ENCODE measurements around the gene LDLRAD4.

The LDLRAD4 gene

GRCh38 chr18:13218368-13218991 lies at the start of gene LDLRAD4:
TSS of gene LDLRAD4 (plus strand) at chr18:13218760.
- no peak for DNase-seq (ENCODE audit: low spot score)

- DNase-seq (ENCODE audit: low spot score), result no peak
Observed at GRCh38 chr18:13173578-13174145, 44.9 kb upstream of the LDLRAD4 start.

DNA sequence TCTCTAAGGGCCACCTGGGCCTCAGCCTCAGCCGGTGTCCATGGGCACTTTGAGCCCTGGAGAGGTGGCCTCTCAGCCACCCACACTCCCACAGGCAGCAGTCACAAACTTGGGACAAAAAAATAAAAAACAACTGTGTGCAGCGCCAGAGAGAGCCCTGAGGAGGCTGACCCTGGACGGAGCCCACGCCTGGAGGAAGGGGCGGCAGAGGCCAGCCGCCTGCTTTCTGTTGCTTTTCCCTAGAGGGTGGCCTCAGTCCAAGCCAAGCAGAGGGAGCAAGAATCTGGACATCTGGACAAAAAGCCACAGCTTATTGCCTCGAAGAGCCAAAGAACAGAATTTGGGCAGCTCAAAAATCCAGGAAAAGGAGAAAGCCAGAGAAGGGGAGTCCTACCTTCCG lies 43.3 kb upstream of the LDLRAD4 start:
- no peak for DNase-seq (ENCODE audit: low spot score)

GRCh38 chr18:13175754-13176210 lies 42.8 kb upstream of the LDLRAD4 start:
- DNase-seq (ENCODE audit: low spot score), result no peak

- no peak for DNase-seq (ENCODE audit: low spot score)
Observed at GRCh38 chr18:13176847-13177246, 41.7 kb upstream of the LDLRAD4 start.

DNA sequence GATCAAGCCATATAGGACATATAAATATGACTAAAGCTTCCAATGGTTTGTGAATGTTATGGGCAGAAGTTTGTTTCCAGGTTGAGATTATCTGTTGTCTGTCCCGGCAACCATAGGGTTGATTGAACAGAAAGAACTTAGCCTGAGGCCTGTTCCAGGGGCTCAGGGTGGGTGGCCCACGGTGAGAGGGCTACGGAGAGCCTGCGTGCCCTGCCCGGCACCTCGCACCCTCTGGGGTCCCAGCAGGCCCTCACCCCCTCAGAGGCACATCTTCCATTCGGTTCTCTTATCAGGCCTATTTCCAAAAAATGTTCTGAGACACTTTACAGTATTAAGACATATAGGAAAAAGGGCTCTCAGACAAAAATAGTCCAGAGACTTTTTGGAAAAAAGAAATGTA lies 40.4 kb upstream of the LDLRAD4 start:
- no peak for DNase-seq (ENCODE audit: low spot score)

DNA sequence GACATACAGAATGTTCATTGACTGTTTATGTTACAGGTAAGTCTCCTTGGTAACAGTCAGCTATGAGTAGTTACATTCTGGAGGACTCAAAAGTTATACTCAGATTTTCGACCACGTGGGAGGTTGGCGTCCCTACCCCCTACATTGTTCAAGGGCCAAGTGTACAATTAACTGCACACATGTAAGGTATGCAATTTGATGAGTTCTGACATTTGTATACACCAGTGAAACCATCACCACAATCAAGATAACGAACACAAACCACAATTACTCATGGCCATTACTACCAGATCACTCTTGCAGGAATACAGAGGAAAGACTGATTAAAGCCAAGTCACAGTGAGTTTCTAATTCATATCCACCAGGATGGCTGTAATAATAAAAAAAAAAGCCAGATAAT lies 39.6 kb upstream of the LDLRAD4 start:
- DNase-seq (ENCODE audit: low spot score), result no peak

DNA sequence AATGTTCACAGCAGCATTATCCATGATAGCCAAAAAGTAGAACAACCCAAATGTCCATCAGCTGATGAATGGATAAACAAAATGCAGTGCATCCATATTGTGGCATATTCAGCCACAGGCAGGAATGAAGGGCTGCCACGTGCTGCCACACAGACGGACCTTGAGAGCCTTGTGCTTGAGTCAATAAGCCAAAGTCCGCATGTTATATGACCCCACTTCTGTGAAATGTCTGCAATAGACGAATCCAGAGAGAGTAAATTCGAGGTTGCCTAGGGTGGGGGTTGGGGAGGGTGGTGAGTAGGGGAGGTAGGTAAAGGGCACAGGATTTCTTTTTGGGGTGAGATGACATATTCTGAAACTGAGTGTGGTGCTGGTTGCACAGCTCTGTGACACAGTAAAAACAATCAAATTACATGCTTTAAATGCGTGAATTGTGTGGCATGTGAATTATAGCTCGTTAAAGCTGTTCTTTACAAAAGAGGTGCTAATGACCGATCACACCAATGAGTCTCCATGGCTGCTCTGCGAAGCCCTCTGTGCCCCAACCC lies 38.9 kb upstream of the LDLRAD4 start:
- no peak for DNase-seq (ENCODE audit: low spot score)

DNA sequence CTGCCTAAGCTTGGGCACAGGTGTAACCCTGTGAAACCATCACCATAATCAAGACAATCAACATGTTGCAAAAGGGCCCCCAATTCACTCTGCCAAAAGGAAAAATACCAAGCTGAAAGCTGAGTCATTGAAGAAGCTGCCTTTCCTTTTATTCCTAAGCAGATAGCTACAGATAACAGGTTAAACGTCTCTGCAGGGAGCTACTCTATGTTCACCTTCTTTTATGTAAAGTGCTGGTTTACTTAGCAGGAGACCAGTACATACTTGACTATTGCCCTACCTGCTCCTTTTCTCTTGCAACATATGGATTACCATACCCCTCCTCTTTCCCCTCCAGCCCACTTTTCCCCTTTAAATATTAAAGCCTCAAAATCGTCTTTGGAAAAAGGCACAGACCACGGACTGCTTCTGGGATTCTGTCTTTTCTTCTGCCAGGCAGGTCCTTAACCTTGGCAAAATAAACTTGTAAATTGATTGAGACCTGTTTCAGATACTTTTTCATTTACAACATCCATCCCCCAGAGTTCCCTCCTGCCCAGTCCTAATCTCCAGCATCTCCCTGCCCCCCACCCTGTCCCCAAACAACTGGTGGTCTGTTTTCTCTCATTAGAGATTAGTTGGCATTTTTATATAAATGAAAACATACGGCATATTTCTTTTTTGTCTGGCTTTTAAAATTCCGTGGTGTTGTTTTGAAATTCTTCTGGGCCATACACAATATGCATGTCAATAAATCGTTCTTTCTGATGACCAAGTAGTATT lies 37.8 kb upstream of the LDLRAD4 start:
- no peak for DNase-seq (ENCODE audit: low spot score)

DNA sequence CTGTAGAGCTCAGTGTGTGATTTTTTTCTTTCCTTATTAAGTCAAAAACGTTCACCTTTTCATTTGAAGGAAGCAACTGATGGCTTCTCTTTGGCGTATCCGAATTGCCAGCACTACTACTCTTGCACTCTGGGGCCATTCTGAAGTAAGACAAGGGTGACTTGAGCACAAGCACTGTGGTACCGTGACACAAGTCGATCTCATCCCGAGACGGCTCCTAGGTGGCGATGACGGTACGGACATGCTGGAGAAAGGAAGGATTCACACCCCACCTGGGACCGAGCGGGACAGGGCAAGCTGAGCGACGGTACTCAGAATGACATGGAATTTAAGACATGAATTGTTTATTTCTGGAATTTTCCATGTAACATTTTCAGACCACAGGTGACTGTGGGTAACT lies 36.8 kb upstream of the LDLRAD4 start:
- no peak for DNase-seq (ENCODE audit: low spot score)

DNA sequence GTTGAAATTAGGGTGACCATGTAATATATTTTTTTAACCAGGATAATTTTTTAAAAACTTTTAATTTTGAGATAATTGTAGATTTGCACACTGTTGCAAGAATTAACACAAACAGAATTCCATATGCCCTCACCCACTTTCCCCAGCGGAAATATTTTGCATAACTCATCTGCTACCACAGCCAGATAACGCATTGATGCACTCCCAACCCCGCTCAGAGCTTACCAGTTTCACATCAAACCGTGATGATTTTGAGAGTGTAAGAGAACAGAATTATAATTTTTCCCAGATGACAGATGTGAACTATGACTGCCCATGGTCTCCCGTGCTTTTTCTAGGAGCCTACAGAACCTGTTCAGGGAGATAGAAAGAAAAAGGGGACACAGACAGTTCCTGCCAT lies 35.2 kb upstream of the LDLRAD4 start:
- no peak for DNase-seq (ENCODE audit: low spot score)

- DNase-seq (ENCODE audit: low spot score), result no peak
Observed at GRCh38 chr18:13183790-13184189, 34.8 kb upstream of the LDLRAD4 start.

DNA sequence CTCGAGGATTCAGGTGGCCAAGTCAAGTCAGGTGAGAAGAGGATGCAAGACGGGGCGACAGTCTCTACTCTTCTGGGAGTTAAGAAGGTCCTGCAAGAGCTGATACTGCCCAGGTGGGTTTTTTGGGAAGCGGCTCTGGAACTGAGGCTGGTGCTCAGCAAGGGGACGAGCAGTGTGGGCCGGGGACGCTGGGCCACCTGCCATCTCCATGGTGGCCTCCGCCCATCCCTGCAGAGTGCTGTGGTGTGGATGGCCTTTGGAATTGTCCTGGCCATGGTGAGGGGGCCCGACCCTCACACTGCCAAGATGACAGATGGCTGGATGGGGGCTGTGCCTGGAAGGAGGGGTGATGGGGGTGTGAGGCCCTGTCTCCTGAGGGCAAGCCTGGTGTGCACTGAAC lies 34.2 kb upstream of the LDLRAD4 start:
- DNase-seq (ENCODE audit: low spot score), result no peak

DNA sequence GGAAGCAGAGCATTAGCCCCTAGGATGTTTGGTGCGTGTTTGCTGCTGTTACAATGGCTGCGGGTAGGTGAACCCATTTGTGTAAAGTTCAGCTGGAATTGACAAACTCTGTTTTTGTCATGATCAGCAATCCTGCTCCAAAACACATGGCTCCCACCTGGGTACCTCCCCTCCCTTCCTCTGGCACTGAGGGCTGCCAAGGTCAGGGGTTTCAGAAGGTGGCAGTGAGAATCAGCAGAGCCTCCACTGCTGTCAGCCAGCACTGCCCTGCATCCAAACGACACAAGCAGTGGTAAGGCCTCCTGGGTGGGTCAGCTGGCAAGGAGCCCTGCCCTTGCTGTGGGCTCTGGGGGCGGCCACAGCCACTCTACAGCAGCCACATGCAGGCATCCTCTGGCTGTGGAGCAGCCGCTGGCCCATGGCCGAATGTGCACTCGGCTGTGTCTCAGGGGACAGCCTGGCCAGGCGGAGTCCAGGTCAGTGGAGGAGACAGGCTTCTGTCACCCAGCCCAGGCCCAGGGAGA lies 32.8 kb upstream of the LDLRAD4 start:
- no peak for DNase-seq (ENCODE audit: low spot score)

DNA sequence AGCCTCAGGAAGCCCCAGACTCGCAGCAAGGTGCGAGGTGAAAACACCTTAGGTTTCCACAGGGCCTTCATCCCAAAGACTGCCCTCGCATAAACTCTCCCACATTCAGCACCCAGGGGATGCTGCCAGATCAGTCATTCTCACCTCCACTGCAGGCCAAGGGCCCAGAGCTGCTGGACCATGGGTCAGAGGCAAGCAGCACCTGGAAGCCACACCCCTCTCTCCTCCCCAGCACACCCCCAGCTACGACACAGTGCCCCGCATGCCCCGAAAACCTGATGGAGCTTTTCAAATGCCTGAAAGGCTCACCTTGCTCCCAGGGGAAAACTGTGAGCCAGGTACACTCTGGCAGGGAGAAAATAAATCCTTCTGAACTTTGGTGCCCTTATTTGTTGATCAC lies 31.9 kb upstream of the LDLRAD4 start:
- DNase-seq (ENCODE audit: low spot score), result no peak

DNA sequence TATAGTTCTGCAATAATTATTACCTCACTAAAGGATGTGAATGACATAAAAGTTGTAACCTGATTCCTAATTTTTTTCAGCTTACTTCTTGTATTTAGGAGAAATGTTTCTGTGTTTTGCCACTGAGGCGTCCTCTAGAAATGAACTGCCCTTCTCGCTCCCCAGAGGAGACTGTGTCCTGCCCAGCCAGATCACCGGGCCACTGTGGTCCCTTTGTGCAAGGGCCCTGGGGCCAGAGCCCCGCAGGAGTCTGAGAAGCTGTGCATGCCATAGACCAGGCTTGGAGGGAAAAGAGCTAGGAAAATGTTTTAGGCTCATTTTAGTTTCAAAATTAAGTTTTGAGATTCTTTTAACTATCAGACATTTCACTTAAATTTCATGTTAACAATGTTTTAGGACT lies 31.1 kb upstream of the LDLRAD4 start:
- no peak for DNase-seq (ENCODE audit: low spot score)

DNA sequence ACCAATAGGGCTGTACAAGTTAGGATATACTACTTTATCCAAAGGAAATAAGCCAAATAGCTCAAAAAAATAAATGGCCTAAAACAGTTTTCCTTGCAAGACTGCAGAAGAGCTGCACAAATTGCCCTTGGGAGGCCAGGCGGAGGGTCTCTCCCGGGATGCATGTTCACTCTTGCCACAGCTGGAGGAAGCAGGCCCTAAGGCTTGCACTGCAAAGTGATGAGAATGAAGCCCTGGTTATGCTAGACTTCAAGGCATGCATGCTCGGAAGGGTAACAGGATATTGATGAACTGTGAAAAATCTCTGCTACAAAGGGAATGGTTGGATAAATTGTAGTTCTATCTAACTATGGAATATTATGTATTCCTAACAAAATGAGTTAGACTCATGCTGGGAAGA lies 27.5 kb upstream of the LDLRAD4 start:
- DNase-seq (ENCODE audit: low spot score), result no peak

DNA sequence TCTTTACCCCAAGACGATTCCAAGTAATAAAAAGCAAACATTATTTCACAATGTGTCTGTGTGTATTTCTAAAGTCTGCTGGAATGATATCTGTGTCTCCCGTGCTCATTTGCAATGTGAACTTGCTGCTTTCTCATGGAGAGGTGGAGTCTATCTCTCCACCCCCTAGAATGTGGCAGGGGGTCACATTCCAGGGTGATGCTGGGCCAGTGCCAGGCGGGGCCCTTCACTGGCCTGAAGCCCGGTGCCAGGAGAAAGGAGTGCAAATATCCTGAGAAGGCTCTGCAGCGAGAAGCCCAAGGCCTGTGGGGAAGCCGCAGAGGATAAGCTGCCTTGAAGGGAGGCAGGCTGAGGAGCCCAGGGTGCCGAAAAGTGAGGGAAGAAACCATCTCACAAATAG lies 26.8 kb upstream of the LDLRAD4 start:
- DNase-seq (ENCODE audit: low spot score), result no peak

GRCh38 chr18:13192970-13193369 lies 25.6 kb upstream of the LDLRAD4 start:
- no peak for DNase-seq (ENCODE audit: low spot score)

DNA sequence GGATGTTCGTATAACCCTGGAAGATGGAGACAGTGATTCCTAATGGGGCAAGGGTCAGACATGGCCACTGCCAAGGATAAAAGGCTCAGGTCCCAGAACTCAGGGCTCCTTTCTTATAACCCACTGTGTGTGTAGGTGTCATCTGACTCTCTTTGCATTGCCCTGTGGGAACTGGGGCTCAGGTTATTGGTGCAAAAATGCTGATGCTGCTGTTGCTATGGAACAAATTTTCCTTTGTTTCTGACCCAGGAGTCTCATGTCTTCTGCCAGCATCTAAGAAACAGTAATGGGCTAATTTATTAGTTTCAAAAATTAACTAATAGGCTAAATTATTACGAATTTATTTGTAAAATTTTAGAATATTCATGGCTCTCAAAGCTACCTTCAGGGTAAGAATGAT lies 24.3 kb upstream of the LDLRAD4 start:
- DNase-seq (ENCODE audit: low spot score), result no peak

DNA sequence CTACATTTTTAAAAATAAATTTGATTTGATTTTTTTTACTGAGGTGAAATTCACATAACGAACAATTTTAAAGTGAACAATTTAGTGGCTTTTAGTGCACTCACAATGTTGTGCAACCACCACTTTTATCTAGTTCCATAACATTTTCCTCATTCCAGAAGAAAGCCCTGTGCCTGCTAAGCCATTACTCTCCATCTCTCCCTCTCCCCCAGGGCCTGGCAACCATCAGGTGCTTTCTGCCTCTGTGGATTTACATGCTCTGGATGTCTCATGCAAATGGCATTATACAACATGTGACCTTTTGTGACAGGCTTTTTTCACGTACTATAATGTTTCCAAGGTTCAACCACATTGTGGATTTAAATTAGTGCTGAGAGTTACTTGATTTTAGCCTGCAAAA lies 19.9 kb upstream of the LDLRAD4 start:
- no peak for DNase-seq (ENCODE audit: low spot score)

- DNase-seq (ENCODE audit: low spot score), result no peak
Observed at GRCh38 chr18:13199169-13199568, 19.4 kb upstream of the LDLRAD4 start.

DNA sequence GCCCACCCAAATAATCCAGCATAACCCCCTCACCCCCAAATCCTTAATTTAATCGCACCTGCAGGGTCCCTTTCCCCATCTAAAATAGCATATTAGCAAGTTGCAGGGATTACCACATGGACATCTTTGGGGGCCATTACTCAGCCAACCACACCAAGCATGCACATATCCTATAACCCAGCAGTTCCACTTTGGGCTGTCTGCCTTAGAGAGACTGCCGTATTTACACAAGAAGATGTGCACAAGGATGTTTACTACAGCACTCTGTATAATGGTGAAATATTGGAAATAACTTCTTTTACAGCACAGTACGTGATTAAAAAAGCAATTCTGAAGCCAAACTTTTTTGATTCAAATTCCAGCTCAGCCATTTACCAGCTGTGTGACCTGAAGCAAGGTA lies 17.3 kb upstream of the LDLRAD4 start:
- DNase-seq (ENCODE audit: low spot score), result no peak

All from hematopoietic multipotent progenitor cell treated with erythropoietin and hydrocortisone succinate and interleukin-3 and kit ligand, for 15 days (in vitro differentiated cells).